Vagina (tissue), 2 donors: Measurements from ENCODE around the gene KIF23.

Experiments used
- CTCF ChIP-seq, 3 experiments: fragments of 450-650 bp in 2 of 3; fragments of 200-600 bp in 1 of 3; sonication (generic) in 1 of 3; IDR thresholded peaks; one replicate each; pipeline ENCODE4 v1.5.1; 2017 to 2019; ENCODE audit warnings: antibody characterized with exemption in 3 of 3, mild to moderate bottlenecking in 2 of 3, moderate library complexity in 2 of 3
- POLR2AphosphoS5 ChIP-seq, 2 donors: sonication (generic); formaldehyde crosslinking; IDR thresholded peaks; one replicate each; pipeline ENCODE4 v1.9.0; 2017; ENCODE audit warnings: antibody characterized with exemption in 2 of 2, mild to moderate bottlenecking in 2 of 2, low read depth in 1 of 2; ENCODE audit not compliant: insufficient read depth in 1 of 2

DNA sequence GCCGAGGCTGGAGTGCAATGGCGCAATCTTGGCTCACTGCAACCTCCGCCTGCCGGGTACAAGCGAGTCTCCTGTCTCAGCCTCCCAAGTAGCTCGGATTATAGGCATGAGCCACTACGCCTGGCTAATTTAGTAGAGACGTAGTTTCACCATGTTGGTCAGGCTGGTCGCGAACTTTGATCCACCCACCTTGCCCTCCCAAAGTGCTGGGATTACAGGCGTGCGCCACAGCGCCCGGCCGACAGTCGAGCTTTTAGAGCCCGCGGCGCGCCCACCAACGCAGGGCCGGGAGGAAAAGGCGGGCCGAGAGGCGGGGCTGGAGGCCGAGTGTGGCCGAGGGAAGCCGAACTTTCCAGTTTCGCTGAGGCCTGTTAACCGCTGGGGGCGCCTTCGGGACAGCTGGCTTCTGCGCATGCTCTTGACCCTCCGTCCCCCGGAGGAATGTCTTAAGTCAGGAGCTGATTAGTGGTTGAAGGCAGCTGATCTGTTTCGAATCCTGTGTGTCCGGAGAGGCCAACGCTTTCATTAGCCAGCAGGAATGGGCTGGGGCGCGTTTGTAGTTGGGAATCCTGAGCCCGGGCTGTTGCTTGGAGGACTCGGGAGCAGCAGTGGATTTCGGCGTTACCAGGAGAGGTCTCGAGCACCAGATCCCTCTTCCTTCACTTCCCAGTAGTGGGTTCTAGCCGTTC, 48.5 kb downstream of the KIF23 start:
- TF ChIP-seq CTCF (IDR thresholded peaks at IDR 0.05) (peak; percentile 56 to 85 (median 71)), POLR2AphosphoS5 (IDR thresholded peaks at IDR 0.05; ENCODE audit: insufficient read depth in 1 of 2, low read depth in 1 of 2) (peak; percentile 89 to 99)
